ENCODE results near the gene MKNK2. TPM values are rescaled to one million over a fixed set of nuclear protein-coding genes. Genes with fewer than 3 reads are reported as not detected.
A peak's percentile ranks its signal among the peaks of the same experiment; 100 is the strongest.
"Not testable (repeated sequence)": the region's sequence is repeated elsewhere in the genome, so short reads cannot be mapped to it uniquely, and the experiment has no call there.

MKNK2 gene
- 159 and 169 TPM in 2 replicates for total RNA-seq

DNA sequence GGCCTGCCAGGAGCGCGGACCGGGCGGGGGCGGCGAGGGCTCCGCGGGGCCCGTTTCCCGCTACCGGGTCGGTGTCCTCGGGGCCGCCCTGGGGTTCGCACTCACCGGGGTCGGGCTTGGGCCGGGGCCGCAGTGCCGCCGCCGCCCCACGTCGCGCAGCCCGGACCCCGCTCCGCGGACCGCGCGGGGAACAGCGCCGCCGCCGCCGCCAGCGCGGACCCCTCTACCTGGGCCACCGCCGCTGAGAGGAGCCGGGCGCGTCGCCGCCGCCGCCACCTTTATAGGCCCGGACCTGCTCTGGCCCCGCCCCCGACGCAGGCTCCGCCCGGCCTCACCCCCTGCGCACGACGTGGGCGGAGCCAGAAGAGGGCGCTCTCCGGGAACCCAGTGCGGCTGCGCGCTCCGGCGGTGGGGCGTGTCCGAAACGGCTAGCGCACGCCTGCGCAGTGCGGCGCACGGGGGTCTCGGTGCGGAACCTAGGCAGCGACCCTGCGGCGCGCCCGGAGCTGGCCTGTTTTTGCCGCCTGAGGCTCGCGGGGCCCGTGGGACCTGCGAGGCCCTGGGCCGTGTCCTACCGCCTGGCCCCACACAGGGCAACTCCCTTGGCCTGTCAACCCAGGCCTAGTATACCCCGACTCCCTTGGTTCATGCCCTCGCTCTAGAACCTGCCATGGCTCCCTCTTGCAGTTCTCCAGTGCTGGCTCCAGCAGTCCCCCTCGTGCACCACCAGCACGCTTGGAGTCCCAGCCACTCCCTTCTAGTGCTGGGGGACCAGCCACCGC lies at the start of gene MKNK2:
MKNK2 (minus strand) TSS at position 254 of the 782 bp plus-strand sequence. CDS start 393 bp downstream, outside the sequence.
- Mint-ChIP-seq H3K4me1 (peaks cover 35% of the 10 kb centered on the region), H3K4me3 (peak within 1 kb of the TSS; percentile 90), H3K27me3 (no peaks in the 10 kb centered on the region), H3K9me3 (no peaks in the 10 kb centered on the region), H3K36me3 (ENCODE audit: low read depth) (peaks cover 14% of the 10 kb centered on the region), H3K27ac (peak within 1 kb of the TSS; percentile 94)
- peak; percentile 99 for DNase-seq
- intact Hi-C loops (cut with micrococcal nuclease), result loop anchor here (1.0 to 2.0 kb wide), 2 partner anchors 9 to 32 kb away; no protein-coding TSS in a partner anchor

DNA sequence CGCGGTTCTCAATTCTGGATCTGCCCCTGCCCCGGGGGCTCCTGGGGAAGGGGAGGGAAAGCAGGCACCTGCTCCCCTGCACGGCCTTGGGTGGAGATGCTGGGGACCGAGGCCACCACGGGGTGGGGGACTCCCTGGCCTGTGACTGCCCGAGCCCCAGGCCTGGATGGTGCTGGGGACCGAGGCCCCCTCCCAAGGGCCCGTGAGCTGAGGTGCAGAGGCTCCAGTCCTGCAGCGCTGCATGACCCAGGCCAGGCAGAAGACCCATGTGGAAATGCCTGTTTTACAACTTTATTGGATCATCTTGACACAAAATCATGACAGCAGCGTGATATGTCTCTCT lies 49.6 kb upstream of the MKNK2 start:
- Mint-ChIP-seq H3K27me3 (no peaks in the 10 kb centered on the region), H3K27ac (no peak overlapping the region), H3K4me1 (peaks cover 9% of the 10 kb centered on the region), H3K36me3 (ENCODE audit: low read depth) (peaks cover 38% of the 10 kb centered on the region), H3K4me3 (no peak overlapping the region), H3K9me3 (peaks cover 8% of the 10 kb centered on the region)
- DNase-seq, result no peak
- intact Hi-C loops (cut with micrococcal nuclease), result no loop called here

DNA sequence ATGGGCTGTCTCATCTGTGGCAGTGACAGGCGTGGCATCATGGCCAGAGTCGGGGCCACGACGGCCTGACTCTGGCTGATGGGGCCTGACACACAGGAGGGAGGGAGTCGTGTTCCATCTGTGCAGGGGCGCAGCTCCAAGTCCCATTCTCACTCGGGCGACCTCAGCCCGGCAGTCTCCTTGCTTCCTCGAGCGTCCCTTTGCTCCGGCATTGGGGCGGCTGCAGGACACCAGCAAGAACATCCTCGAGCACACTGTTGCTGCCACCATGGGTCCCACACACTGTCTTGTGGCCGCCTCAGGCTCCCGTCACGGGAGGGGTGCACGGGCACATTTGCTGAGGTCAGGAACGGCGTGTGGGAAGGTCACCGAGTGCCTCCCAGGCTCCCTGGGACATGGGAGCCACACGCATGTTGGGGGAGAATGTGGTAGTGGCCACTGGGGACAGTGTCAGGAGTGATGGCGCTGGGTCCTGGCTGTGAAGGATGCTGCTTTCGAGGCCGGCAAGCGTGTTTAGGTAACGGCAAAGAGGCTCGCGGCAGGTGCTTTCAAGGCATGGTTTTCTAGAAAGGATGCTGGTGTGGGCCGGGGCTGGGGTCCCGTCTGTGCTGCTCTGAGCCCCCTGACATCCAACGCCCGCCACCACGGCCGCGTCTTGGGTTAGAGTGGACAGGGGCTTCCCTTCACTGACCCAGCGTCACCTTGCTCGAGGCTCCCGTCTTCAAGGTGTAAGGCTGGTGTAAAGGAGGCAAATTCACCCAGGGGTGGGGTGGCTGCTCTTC lies 49.1 kb upstream of the MKNK2 start:
- intact Hi-C loops (cut with micrococcal nuclease), result loop anchor here (5.0 kb wide), 2 partner anchors 52 to 238 kb away; partner anchors contain the start of genes AP3D1 and KLF16
- Mint-ChIP-seq H3K36me3 (ENCODE audit: low read depth) (peaks cover 35% of the 10 kb centered on the region), H3K4me1 (peaks cover 10% of the 10 kb centered on the region), H3K4me3 (no peak overlapping the region), H3K27me3 (no peaks in the 10 kb centered on the region), H3K9me3 (peaks cover 8% of the 10 kb centered on the region), H3K27ac (no peak overlapping the region)
- peak; percentile 58 for DNase-seq

DNA sequence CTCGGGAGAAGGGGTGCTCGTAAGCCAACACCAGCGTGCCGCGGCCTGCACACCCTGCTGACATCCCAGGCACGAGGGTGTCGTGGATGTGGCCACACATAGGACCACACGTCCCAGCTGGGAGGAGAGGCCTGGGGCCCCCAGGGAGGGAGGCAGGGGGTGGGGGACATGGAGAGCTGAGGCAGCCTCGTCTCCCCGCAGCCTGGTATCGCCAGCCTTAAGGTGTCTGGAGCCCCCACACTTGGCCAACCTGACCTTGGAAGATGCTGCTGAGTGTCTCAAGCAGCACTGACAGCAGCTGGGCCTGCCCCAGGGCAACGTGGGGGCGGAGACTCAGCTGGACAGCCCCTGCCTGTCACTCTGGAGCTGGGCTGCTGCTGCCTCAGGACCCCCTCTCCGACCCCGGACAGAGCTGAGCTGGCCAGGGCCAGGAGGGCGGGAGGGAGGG lies 48.0 kb upstream of the MKNK2 start:
- peaks cover 17% of the 10 kb centered on the region for H3K4me1 Mint-ChIP-seq
- no peaks in the 10 kb centered on the region for H3K27me3 Mint-ChIP-seq
- no peak overlapping the region for H3K4me3 Mint-ChIP-seq
- intact Hi-C loops (cut with micrococcal nuclease), result loop anchor here (5.0 kb wide), 2 partner anchors 53 to 237 kb away; partner anchors contain the start of genes AP3D1 and KLF16
- H3K9me3 Mint-ChIP-seq, result peaks cover 5% of the 10 kb centered on the region
- peaks cover 35% of the 10 kb centered on the region for H3K36me3 Mint-ChIP-seq (ENCODE audit: low read depth)
- DNase-seq, result peak; percentile 62
- H3K27ac Mint-ChIP-seq, result no peak overlapping the region

DNA sequence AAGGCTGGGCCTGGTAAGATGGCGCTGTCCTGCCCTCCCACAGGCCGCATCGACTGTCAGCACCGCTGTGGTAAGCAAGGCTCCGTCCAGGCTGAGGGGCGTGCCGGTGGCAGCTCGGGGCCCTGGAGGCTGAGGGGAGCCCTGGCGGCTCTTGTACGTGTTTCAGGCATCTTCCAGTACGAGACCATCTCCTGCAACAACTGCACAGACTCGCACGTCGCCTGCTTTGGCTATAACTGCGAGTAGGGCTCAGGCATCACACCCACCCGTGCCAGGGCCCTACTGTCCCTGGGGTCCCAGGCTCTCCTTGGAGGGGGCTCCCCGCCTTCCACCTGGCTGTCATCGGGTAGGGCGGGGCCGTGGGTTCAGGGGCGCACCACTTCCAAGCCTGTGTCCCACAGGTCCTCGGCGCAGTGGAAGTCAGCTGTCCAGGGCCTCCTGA lies 46.9 kb upstream of the MKNK2 start:
- Mint-ChIP-seq H3K27ac (no peak overlapping the region), H3K9me3 (no peaks in the 10 kb centered on the region), H3K36me3 (ENCODE audit: low read depth) (peaks cover 28% of the 10 kb centered on the region), H3K4me3 (peak overlapping the region; percentile 89), H3K4me1 (peaks cover 23% of the 10 kb centered on the region), H3K27me3 (no peaks in the 10 kb centered on the region)
- DNase-seq, result no peak
- intact Hi-C loops (cut with micrococcal nuclease), result loop anchor here (2.0 to 5.0 kb wide), 3 partner anchors 54 to 236 kb away; partner anchors contain the start of genes AP3D1, DOT1L and KLF16

DNA sequence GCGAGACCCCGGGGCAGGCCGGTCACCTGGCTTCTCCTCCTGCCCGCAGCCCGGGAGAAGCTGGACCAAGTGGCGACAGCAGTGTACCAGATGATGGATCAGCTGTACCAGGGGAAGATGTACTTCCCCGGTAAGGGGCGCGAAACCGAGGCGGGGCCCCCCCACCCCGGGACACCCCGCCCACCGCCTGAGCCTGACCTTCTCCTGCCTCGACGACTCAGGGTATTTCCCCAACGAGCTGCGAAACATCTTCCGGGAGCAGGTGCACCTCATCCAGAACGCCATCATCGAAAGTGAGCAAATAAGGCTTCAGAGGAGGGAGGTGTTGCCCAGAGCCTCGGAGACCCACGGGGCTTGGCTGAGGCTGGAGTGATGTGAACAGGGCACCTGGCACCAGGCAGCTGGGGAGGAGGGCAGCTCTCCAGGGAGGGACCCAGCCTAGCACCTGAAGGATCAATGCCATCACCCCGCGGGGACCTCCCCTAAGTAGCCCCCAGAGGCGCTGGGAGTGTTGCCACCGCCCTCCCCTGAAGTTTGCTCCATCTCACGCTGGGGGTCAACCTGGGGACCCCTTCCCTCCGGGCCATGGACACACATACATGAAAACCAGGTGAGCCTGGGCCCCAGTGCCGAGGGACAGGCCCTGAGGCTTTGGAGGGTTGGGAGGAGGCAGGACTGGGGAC lies 46.3 kb upstream of the MKNK2 start:
- no peaks in the 10 kb centered on the region for H3K27me3 Mint-ChIP-seq
- DNase-seq, result peak; percentile 86
- peak overlapping the region; percentile 88 for H3K27ac Mint-ChIP-seq
- H3K9me3 Mint-ChIP-seq, result no peaks in the 10 kb centered on the region
- peaks cover 25% of the 10 kb centered on the region for H3K4me1 Mint-ChIP-seq
- peaks cover 30% of the 10 kb centered on the region for H3K36me3 Mint-ChIP-seq (ENCODE audit: low read depth)
- intact Hi-C loops (cut with micrococcal nuclease), result loop anchor here (2.0 to 5.0 kb wide), 3 partner anchors 55 to 235 kb away; partner anchors contain the start of genes AP3D1, DOT1L and KLF16
- H3K4me3 Mint-ChIP-seq, result peak overlapping the region; percentile 89

DNA sequence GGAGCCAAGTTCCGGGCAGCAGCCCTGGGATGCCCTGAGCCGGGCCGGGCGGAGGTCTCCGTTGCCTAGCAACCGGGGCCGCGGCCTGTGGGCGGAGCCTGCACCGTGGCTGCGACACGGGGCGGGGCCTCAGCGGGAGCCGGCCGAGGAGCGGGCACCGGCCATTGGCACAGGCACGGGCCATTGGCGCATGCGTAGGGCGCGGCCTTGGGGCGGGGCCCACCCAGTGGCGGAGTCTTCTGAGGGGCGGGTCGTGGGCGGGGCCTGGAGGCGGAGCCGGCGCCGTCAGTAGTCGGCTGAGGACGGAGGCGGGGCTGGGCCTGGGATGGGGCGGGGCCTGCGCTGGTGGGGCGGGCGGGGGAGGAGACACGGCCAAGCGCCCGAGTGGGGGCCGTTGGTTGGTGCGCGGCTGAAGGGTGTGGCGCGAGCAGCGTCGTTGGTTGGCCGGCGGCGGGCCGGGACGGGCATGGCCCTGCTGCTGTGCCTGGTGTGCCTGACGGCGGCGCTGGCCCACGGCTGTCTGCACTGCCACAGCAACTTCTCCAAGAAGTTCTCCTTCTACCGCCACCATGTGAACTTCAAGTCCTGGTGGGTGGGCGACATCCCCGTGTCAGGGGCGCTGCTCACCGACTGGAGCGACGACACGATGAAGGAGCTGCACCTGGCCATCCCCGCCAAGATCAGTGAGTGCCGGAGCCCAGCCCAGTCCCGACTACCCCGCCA lies 45.6 kb upstream of the MKNK2 start, which contains the start of gene IZUMO4:
IZUMO4 (plus strand) TSS at position 436 of the 723 bp plus-strand sequence; CDS start at position 467, 31 bp downstream.
- Mint-ChIP-seq H3K36me3 (ENCODE audit: low read depth) (peaks cover 30% of the 10 kb centered on the region), H3K4me1 (peaks cover 25% of the 10 kb centered on the region), H3K4me3 (peak within 1 kb of the TSS; percentile 90), H3K27me3 (no peaks in the 10 kb centered on the region), H3K9me3 (no peaks in the 10 kb centered on the region), H3K27ac (peak within 1 kb of the TSS; percentile 94)
- peak; percentile 100 for DNase-seq
- intact Hi-C loops (cut with micrococcal nuclease), result loop anchor here (1.0 to 5.0 kb wide), 5 partner anchors 11 to 234 kb away; partner anchors contain the start of genes AP3D1, DOT1L and KLF16

DNA sequence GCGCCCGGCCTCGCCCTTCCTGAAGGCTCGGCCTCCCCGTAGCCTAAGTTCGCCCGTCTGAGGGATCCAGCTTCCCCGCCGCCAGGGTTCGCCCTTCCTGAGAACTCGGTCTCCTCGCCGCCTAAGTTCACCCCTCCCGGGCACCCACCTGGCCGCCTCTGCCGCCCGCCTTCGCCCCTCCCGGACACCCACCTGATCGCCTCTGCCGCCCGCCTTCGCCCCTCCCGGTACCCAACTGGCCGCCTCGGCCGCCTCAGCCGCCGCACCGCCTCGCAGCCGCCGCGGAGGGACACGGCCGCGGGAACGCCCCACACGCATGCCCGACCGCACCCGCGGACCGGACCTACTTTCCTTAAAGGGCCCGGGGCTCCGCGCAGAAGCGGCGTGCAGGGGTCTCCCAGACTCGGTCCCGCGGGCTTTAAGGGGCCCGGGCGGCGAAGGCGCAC lies 45.0 kb upstream of the MKNK2 start, which contains the start of gene MOB3A:
MOB3A (minus strand) TSS at position 293 of the 446 bp plus-strand sequence. CDS start 17,766 bp downstream, outside the sequence.
- intact Hi-C loops (cut with micrococcal nuclease), result loop anchor here (1.0 to 5.0 kb wide), 5 partner anchors 11 to 234 kb away; partner anchors contain the start of genes AP3D1, DOT1L and KLF16
- Mint-ChIP-seq H3K4me3 (peak within 1 kb of the TSS; percentile 90), H3K27ac (peak within 1 kb of the TSS; percentile 94), H3K36me3 (ENCODE audit: low read depth) (peaks cover 31% of the 10 kb centered on the region), H3K27me3 (no peaks in the 10 kb centered on the region), H3K9me3 (no peaks in the 10 kb centered on the region), H3K4me1 (peaks cover 25% of the 10 kb centered on the region)
- peak; percentile 97 for DNase-seq

DNA sequence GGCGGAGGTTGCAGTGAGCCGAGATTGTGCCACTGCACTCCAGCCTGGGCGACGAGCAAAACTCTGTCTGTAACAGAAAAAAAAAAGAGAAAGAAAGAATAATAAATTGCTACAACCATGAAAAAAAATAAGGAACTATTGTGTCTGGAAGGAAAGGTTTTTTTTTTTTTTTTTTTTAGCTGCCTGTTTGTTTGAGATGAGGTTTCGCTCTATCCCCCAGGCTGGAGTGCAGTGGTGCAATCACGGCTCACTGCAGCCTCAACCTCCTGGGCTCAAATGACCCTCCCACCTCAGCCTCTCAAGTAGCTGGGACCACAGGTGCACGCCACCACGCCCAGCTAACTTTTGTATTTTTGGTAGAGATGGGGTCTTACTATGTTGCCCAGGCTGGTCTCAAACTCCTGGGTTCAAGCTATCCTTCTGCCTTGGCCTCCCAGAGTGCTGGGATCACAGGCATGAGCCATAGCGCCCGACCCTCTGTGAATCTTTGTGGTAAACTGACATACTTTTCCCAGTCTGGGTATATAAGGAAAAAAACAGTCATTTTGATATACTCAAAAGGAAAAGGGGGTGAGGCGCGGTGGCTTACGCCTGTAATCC lies 41.0 kb upstream of the MKNK2 start:
- DNase-seq; H3K9me3 Mint-ChIP-seq; H3K27ac Mint-ChIP-seq; H3K27me3 Mint-ChIP-seq; intact Hi-C loops (cut with micrococcal nuclease): not testable (repeated sequence)
- H3K36me3 Mint-ChIP-seq (ENCODE audit: low read depth), result peaks cover 42% of the 10 kb centered on the region
- H3K4me1 Mint-ChIP-seq, result peaks cover 58% of the 10 kb centered on the region
- peak overlapping the region; percentile 8 for H3K4me3 Mint-ChIP-seq

DNA sequence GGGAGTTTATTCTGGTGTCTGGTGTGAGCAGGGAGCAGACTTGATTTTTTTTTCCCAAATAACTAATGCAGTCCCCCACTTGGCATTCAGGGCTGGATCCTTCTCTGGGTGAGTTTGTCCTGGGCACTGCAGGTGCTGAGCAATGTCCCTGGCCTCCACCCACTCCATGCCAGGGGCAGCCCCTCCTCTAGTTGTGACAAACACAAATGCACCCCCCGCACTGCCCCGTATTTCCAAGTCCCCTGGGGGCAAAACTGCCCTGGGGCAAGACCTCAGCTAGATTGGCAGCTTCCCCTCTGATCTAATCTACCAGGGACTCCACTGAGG lies 38.6 kb upstream of the MKNK2 start:
- Mint-ChIP-seq H3K27me3 (peaks cover 2% of the 10 kb centered on the region), H3K27ac (peak overlapping the region; percentile 93), H3K9me3 (peaks cover 3% of the 10 kb centered on the region), H3K36me3 (ENCODE audit: low read depth) (peaks cover 43% of the 10 kb centered on the region), H3K4me1 (peaks cover 65% of the 10 kb centered on the region), H3K4me3 (peak overlapping the region; percentile 85)
- intact Hi-C loops (cut with micrococcal nuclease), result loop anchor here (5.0 kb wide), 1 partner anchor 212 kb away; no protein-coding TSS in a partner anchor
- DNase-seq, result no peak

DNA sequence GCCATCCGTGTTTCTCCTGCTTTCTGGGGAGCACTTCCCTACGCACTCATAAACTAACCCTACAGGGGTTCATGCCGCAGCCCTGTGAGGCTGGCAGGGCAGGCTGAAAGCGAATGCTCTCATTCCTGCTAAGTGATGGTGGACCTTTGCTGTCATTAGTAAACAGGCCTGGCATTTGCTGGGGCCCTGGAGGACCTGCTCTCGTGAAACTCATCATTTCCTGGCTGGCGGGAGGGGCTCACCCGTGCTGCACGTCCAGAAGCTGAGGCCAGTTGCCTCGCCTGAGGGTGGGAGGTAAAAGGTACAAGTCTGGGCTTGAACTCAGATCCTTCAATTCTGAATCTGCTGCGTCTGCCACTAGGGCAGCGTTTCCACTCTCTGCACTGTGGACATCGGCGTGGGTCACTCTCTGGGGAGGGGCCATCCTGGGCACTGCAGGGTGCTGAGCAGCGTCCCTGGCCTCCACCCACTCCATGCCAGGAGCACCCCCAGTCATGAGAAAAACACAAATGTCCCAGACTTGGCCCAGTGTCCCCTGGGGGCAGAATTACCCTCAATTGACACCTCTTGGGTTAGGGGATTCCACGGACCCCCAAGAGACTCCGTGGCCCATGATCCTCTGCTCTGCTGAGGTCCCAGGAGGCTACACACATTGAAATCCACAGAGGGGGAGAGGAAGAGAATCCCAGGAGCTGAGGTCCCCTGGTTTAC lies 38.1 kb upstream of the MKNK2 start:
- peak; percentile 68 for DNase-seq
- Mint-ChIP-seq H3K36me3 (ENCODE audit: low read depth) (peaks cover 41% of the 10 kb centered on the region), H3K27me3 (peaks cover 2% of the 10 kb centered on the region), H3K4me1 (peaks cover 60% of the 10 kb centered on the region), H3K9me3 (peaks cover 3% of the 10 kb centered on the region), H3K4me3 (peak overlapping the region; percentile 85), H3K27ac (peak overlapping the region; percentile 93)
- intact Hi-C loops (cut with micrococcal nuclease), result loop anchor here (5.0 kb wide), 1 partner anchor 212 kb away; no protein-coding TSS in a partner anchor

Measured in activated CD4-positive, alpha-beta T cell treated with anti-CD3 and anti-CD28 coated beads, Interleukin-2, amount 10 ng/mL, durations not matched to agents 24 days and 14 days (primary cell).